GM18498 (cell line): ENCODE results near the gene LARGE2.

Experiments
- ATAC-seq: cut with Tn5 transposase; IDR thresholded peaks from one replicate; pipeline ENCODE4 v1.9.1; 2021; ENCODE audit warnings: mild to moderate bottlenecking, moderate library complexity; ENCODE audit not compliant: unreplicated experiment

LARGE2 gene

DNA sequence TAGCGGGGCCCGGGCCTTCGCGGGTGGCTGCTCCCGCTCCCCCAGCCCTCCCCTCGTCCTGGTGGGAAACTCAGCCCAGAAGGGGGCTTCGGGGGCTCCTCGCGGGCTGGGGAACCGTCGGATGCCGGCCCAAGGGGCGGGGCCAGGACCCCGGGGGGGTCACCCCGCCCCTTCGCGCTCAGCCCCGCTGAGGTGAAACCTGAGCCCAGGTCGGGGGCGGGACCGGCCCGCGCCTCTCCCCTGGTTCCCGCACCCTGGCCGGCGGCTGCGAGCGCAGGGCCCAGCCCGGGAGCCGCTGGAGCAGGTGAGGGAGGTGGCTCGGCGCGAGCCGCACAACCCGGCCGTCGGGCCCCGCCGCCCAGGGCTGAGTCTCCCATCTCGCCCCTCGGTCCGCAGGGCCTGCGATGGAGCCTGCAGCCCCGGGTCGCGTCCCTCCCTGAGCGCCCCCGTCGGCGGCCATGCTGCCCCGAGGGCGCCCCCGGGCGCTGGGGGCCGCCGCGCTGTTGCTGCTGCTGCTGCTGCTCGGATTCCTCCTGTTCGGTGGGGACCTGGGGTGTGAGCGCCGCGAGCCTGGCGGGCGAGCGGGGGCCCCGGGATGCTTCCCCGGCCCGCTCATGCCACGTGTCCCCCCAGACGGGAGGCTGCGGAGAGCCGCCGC lies at the start of gene LARGE2:
Gene LARGE2, plus strand, starts transcription at position 232 of the 658 bp plus-strand sequence. Its CDS starts 227 bp downstream, at position 459.
- ATAC-seq, result no peak

GRCh38 chr11:45876401-45876800 lies 46.1 kb upstream of the LARGE2 start:
- ATAC-seq, result no peak

- no peak for ATAC-seq
Measured at GRCh38 chr11:45877221-45877620, 45.2 kb upstream of the LARGE2 start.

DNA sequence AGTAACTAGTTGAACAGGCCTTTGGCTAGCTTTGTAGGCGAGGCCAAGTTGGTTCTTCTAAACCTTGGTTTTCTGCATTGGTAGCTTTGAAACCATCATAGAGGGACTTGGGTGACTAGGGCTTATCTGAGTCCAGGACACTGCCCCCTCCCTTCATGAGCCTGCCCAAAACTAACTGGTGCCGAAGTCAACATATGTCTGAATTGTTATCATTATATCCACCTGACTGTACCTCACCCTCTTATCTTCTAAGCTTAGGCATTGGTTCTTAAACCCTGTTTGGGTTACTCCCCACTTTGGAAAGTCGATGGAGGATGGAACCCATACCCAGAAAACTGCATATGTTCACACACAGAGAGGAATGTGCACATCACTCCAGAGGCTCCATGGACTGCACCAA lies 44.6 kb upstream of the LARGE2 start:
- no peak for ATAC-seq

DNA sequence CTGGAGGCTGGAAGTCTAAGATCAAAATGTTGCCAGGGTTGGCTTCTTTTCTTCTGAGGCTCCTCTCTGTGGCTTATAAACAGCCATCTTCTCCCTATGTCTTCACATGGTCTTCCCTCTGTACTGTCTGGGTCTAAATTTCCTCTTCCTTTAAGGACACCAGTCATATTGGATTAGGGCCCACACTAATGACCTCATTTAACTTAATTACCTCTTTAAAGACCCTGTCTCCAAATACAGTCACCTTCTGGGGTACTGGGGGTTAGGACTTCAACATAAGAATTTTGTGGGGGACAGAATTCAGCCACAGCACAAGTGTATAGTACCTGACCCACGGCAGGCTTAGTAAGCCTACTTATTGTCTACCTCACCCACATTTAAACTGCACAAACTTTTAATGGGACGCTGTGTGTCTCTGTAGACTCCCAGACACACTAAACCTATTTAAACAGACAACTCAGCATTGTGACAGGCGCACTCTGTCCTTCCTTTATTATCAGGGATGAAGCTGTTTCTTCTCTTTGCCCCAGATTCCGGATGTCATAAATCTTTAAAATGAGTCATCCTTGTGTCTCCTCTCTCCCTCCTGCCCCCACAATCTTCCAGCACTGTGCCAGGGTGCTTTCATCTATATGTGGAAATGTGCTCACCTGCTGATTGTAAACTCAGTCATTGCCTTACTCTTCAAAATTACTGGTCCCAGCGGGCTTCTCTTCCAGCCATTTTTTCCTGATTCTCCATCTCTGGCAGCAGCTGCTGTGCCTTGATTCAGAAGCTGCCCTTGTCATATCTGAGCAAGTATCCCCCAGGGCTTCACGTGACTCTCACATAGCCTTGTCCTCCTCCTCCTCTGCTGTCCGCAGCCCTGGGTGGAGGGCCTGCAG lies 42.4 kb upstream of the LARGE2 start:
- no peak for ATAC-seq

DNA sequence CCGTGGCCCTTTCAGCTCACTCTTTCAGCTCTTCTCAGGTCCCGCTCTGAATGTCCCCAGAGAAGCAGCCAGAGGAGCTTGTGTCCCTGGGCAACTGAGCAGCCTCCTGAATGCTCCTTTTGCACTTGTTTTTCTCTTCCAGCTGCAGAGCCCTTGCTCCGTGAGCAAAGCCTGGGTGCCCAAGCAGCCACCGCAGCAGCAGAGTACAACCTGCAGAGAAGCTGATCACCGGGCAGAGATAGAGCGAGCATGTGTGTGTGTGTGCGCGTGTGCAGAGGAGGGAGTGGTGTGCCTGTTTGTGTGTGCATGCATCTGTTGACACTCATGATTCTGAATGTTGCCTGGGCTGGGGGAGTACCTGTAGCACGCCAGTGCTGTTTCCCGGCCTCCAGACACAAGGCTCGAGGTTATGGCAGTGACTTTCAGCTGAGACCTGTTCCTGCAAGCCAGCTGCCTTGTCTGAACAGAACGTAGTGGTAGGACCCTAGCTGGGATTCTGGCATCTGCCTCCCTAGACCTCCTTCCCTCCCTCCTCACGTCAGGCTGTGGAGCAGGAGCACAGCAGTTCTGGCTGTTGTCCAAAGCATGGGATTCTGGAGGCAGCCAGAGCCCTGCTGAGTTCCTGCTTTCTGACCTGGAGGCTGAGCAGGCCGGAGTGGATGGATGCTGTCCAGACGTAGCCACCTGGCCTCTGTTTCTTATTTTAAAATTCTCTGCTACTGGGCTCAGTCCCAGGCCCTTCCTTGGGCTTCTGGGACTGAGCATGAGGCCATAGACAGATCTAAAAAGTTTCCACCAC lies 41.5 kb upstream of the LARGE2 start:
- no peak for ATAC-seq

DNA sequence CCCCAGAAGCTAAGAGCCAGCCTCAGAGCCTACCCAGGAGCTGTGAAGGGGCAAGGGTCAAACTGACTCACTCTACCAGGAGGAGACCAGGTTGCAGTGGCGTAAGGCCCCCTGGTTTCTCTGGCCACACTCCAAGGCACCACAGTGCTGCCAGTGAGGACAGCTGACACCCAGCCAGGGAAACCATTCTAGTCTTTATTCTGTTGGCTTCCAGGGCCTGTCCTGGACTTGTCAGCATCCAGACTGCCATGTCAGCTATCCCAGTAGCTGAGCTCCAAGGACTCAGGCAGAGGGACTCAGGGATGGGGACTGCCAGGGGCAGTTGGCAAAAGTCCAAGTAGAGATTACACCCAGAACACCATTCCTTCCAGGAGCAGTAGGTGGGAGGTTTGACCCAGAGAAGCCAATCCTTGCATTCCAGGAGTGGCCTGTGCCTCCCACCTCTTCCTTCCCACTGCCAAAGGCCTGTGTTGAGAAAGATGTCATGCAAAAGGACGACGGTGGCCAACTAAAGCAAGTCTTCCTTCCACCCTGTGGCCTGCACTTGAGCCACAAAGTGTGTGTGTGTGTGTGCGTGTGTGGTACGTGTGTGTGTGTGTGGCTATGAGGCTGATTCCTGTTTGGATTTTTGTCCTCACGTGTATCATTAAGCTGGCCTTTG lies 40.6 kb upstream of the LARGE2 start:
- ATAC-seq, result no peak

- no peak for ATAC-seq
Measured at GRCh38 chr11:45884596-45885185, 37.8 kb upstream of the LARGE2 start.

- peak; percentile 75 for ATAC-seq
Measured at GRCh38 chr11:45885274-45885920, 37.1 kb upstream of the LARGE2 start, which contains the start of gene MAPK8IP1. Gene MAPK8IP1, plus strand, starts transcription at chr11:45885651. Its CDS starts 170 bp downstream, at chr11:45885821.

GRCh38 chr11:45885921-45886721 lies 36.3 kb upstream of the LARGE2 start:
- ATAC-seq, result no peak

DNA sequence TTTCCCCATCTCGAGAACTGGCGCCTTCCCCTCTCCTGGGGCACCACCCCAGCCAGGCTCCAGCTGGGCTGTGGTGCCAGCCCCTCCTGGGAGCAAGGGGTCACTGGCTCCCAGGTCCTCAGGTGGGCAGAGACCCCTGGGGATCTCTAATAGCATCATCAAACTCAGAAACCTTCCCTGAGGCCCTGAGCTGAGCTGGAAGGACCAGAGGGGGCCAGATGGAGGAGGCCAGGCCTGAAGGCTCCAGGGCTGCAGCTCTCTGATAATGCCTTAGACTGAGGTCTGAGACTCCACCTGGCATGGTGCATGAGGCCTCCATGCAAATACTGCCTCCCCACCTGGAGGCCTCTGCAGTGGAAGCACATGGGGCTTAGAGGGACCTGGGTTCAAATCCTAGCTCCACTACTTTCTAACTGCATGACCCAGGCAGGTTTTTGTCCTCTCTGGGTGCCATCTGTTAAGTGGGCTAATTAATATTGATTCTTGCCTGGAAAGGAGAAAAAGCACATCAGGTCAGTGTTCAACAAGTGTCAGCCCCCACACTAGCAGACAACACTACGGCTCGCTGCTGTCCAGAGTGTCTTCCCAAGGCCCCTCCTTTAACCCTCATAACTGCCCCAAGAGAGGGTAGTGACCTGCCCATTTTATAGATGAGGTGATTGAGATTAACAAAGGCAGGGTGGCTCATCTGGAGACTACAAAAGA lies 35.5 kb upstream of the LARGE2 start:
- ATAC-seq, result no peak

DNA sequence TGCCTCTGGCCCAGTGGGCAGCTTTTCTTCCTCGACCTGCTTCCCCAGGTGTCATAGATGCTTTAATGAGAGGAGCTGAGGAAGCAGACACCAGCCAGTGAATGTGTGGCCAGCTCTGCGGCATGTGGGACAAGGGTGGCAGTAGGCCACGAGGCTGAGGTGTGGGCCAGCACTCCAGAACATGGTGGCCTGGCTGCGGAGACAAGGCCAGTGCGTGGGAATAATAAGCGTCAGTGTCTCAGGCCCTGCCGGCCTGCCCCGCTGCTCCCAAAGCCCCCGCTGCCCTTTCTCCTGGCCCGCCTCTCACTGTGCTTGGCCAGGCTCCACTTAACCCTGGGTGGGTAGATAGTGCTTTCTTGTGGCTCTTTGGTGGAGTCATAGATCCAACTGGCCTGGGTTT lies 34.9 kb upstream of the LARGE2 start:
- ATAC-seq, result no peak

DNA sequence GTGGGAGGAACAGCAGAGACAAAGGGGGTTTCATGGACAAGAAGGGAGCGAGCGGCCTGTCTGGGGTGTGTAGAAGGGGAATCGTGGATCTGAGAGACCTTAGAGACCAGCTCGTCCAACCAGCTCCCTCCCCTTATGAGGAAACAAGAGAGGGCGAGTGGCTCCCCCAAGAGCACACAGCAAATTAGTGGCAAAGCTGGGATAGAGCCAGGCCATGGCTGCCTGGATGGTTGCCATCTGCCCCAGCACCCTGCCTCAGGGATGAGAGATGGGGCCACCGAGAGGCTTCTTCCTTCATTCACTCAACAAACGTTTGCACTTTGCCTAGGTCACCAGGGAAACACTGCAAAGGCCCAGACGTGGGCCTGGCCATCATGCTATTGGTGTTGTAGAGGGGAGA lies 32.9 kb upstream of the LARGE2 start:
- ATAC-seq, result no peak

DNA sequence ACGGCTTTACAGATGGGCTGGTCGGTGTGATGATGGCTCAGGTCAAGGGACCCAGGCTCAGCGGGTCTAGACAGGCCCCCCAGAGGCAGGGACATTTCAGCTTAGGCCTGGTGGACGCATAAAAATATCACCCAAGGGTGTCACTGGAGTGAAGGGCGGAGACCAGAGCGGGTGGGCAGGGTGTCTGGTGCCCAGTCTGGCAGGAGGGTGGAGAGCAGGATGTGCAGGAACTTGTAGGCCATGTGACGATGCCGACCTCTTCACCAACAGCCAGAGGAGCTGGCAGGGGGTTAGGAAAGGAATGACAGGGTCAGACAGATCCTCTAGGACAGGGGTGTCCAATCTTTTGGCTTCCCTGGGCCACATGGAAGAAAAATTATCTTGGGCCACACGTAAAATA lies 32.5 kb upstream of the LARGE2 start:
- no peak for ATAC-seq

- no peak for ATAC-seq
Measured at GRCh38 chr11:45890886-45891550, 31.4 kb upstream of the LARGE2 start.

- no peak for ATAC-seq
Measured at GRCh38 chr11:45892856-45893255, 29.6 kb upstream of the LARGE2 start.

DNA sequence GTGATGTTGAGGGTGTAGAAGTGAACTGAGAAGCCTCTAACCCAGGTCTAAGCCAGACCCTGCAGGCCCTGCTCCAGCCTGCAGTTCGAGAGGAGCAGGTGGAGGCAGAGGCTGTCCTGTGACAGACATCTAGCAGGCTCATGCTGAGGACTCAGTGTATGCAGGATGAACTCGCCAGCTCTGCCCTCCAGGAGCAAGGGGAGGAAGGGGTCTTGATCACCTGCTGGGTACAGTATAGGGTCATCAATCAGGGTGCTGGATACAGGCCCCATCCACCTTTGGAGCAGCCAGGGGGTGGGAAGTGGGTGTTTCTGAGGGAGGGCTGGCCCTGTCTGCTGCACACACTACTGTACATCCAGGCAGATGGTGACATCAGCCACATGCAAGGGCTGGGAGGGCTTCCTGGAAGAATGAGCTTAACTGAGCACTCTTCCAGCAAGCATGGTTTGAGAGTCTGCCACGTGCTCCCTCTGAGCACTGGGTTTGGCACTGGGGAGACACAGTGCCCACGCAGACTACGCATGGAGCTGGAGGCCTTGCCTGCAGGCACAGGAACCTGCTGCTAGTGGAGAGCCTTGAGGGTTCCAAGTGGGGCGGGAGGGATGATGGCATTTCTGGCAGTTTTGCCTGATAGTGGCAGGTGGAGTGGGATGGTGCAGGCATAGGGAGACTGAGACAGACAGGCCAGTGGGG lies 27.8 kb upstream of the LARGE2 start:
- no peak for ATAC-seq
